SK-N-SH treated with all-trans-retinoic acid at 6 μM for 48 hours (cell line): ENCODE measurements around the gene ENSA.
"Not testable (repeated sequence)": the region's sequence is repeated elsewhere in the genome, so short reads cannot be mapped to it uniquely, and the experiment has no call there.

Source experiments
- ATAC-seq: fragments of 200-7000 bp; cut with Tn5 transposase; 3 replicates; pipeline ENCODE4 v1.9.1; 2020; ENCODE audit warnings: mild to moderate bottlenecking, moderate library complexity
- ARNTL ChIP-seq: fragments of 450-650 bp; formaldehyde crosslinking; IDR thresholded peaks from 2 replicates; pipeline ENCODE4 v1.5.0; 2020; ENCODE audit warnings: low read depth, mild to moderate bottlenecking, moderate library complexity, borderline replicate concordance
- BACH2 ChIP-seq: fragments of 250-450 bp; sonication (Bioruptor Pico); IDR thresholded peaks from 2 replicates; pipeline ENCODE4 v1.9.0; 2021; ENCODE audit warnings: mild to moderate bottlenecking, borderline replicate concordance
- CREB5 ChIP-seq: fragments of 250-450 bp; sonication (Bioruptor Pico); IDR thresholded peaks from 2 replicates; pipeline ENCODE4 v1.5.1; 2020; ENCODE audit warnings: low read depth, mild to moderate bottlenecking, moderate library complexity
- CSDC2 ChIP-seq: fragments of 250-450 bp; sonication (Bioruptor Pico); IDR thresholded peaks from 2 replicates; pipeline ENCODE4 v1.5.0; 2020; ENCODE audit warnings: mild to moderate bottlenecking, moderate library complexity
- ESRRG ChIP-seq: fragments of 250-450 bp; sonication (Bioruptor Pico); IDR thresholded peaks from 2 replicates; pipeline ENCODE4 v1.6.1; 2021; ENCODE audit warnings: mild to moderate bottlenecking
- GLIS3 ChIP-seq: fragments of 250-450 bp; sonication (Bioruptor Pico); IDR thresholded peaks from 2 replicates; pipeline ENCODE4 v1.5.0; 2020; ENCODE audit warnings: mild to moderate bottlenecking, moderate library complexity
- ISL1 ChIP-seq: fragments of 250-450 bp; sonication (Bioruptor Pico); IDR thresholded peaks from 2 replicates; pipeline ENCODE4 v2.1.2; 2022; ENCODE audit warnings: mild to moderate bottlenecking, moderate library complexity
- OSR1 ChIP-seq: fragments of 250-450 bp; sonication (Bioruptor Pico); IDR thresholded peaks from 2 replicates; pipeline ENCODE4 v1.8.0; 2022; ENCODE audit warnings: moderate library complexity, mild to moderate bottlenecking, inconsistent platforms
- POU6F1 ChIP-seq: fragments of 250-450 bp; sonication (Bioruptor Pico); IDR thresholded peaks from 2 replicates; pipeline ENCODE4 v1.8.0; 2021; ENCODE audit warnings: low read depth, mild to moderate bottlenecking, moderate library complexity, borderline replicate concordance
- RARB ChIP-seq: fragments of 250-450 bp; sonication (Bioruptor Pico); IDR thresholded peaks from 2 replicates; pipeline ENCODE4 v1.8.0; 2021; ENCODE audit warnings: mild to moderate bottlenecking, moderate library complexity
- SNAI2 ChIP-seq: fragments of 250-450 bp; sonication (Bioruptor Pico); IDR thresholded peaks from 2 replicates; pipeline ENCODE4 v1.5.0; 2020; ENCODE audit warnings: mild to moderate bottlenecking, moderate library complexity
- TCF4 ChIP-seq: fragments of 250-450 bp; sonication (Bioruptor Pico); IDR thresholded peaks from 2 replicates; pipeline ENCODE4 v1.8.0; 2021; ENCODE audit warnings: mild to moderate bottlenecking, moderate library complexity, borderline replicate concordance
- TOX ChIP-seq: fragments of 250-450 bp; sonication (Bioruptor Pico); IDR thresholded peaks from 2 replicates; pipeline ENCODE4 v1.8.0; 2021; ENCODE audit warnings: mild to moderate bottlenecking, moderate library complexity, borderline replicate concordance
- ZC3H10 ChIP-seq: fragments of 250-450 bp; sonication (Bioruptor Pico); IDR thresholded peaks from 2 replicates; pipeline ENCODE4 v1.5.1; 2021; ENCODE audit warnings: mild to moderate bottlenecking, moderate library complexity
- ZFP3 ChIP-seq: fragments of 250-450 bp; sonication (Bioruptor Pico); IDR thresholded peaks from 2 replicates; pipeline ENCODE4 v1.5.0; 2020; ENCODE audit warnings: mild to moderate bottlenecking, moderate library complexity
- ZFP30 ChIP-seq: fragments of 450-650 bp; formaldehyde crosslinking; IDR thresholded peaks from 2 replicates; pipeline ENCODE4 v1.5.0; 2022; ENCODE audit warnings: mild to moderate bottlenecking, moderate library complexity
- ZNF565 ChIP-seq: fragments of 450-650 bp; formaldehyde crosslinking; conservative IDR thresholded peaks from 2 replicates; pipeline ENCODE4 v1.5.0; 2020; ENCODE audit warnings: low read depth, mild to moderate bottlenecking, moderate library complexity
- ZNF70 ChIP-seq: fragments of 450-650 bp; formaldehyde crosslinking; IDR thresholded peaks from 2 replicates; pipeline ENCODE4 v1.5.0; 2020; ENCODE audit warnings: mild to moderate bottlenecking, moderate library complexity
- ZNF8 ChIP-seq: fragments of 450-650 bp; formaldehyde crosslinking; IDR thresholded peaks from 2 replicates; pipeline ENCODE4 v1.5.0; 2020; ENCODE audit warnings: mild to moderate bottlenecking, moderate library complexity

The ENSA gene

GRCh38 chr1:150649441-150650075 lies 20.1 kb upstream of the ENSA start:
- ATAC-seq, result no peak

GRCh38 chr1:150642296-150642695 lies 12.9 kb upstream of the ENSA start:
- ATAC-seq, result no peak
- TF ChIP-seq POU6F1 (no peak), ZNF8 (CRISPR knock-in tag) (no peak), ZFP30 (CRISPR knock-in tag) (no peak), ZNF70 (no peak), SNAI2 (no peak), TOX (CRISPR knock-in tag) (no peak), ESRRG (CRISPR knock-in tag) (no peak), GLIS3 (CRISPR knock-in tag) (no peak), BACH2 (CRISPR knock-in tag) (no peak)

More at GRCh38 chr1:150649441-150650075, 20.1 kb upstream of the ENSA start:
- no peak for TF ChIP-seq ISL1 (CRISPR knock-in tag)
- TF ChIP-seq ZNF8 (CRISPR knock-in tag), result no peak
- no peak for TF ChIP-seq CSDC2 (CRISPR knock-in tag)
- TF ChIP-seq TOX (CRISPR knock-in tag), result no peak
- no peak for TF ChIP-seq ZNF565 (CRISPR knock-in tag)
- TF ChIP-seq ESRRG (CRISPR knock-in tag), result no peak
- no peak for TF ChIP-seq RARB
- TF ChIP-seq BACH2 (CRISPR knock-in tag), result no peak
- no peak for TF ChIP-seq ZC3H10
- TF ChIP-seq POU6F1, result no peak
- TF ChIP-seq OSR1, result no peak
- no peak for TF ChIP-seq TCF4
- TF ChIP-seq ZFP3 (CRISPR knock-in tag), result no peak
- TF ChIP-seq ARNTL (CRISPR knock-in tag), result no peak

- not testable (repeated sequence) for ATAC-seq
Measured at GRCh38 chr1:150641126-150641815, 11.9 kb upstream of the ENSA start.

GRCh38 chr1:150638430-150638829 lies 9.0 kb upstream of the ENSA start:
- ATAC-seq, result not testable (repeated sequence)

GRCh38 chr1:150634839-150635622 lies 5.6 kb upstream of the ENSA start:
- not testable (repeated sequence) for ATAC-seq

- TF ChIP-seq TCF4 (no peak), SNAI2 (no peak), ZFP30 (CRISPR knock-in tag) (no peak), RARB (no peak), ARNTL (CRISPR knock-in tag) (no peak), ZNF70 (no peak), CREB5 (no peak)
- no peak for ATAC-seq
Measured at GRCh38 chr1:150628766-150629114, 672 bp downstream of the ENSA start.
